WTC11 (cell line): ENCODE measurements around the gene EHD1. TPM values are rescaled to one million over a fixed set of nuclear protein-coding genes. Genes with fewer than 3 reads are reported as not detected.

ENCODE experiments used
- ATAC-seq: fragments of 200-7000 bp; cut with Tn5 transposase; 2 replicates; pipeline ENCODE4 v1.10.0; 2021; ENCODE audit warnings: mild to moderate bottlenecking, moderate library complexity
- CTCF ChIA-PET: fragments of 300-600 bp; sonication (Branson Sonifier 250); formaldehyde crosslinking; loops from one replicate; lab custom pipeline; 2021; ENCODE audit warnings: antibody characterized with exemption; lab: Charles Lee
- POLR2A ChIA-PET: fragments of 350-600 bp; sonication (Branson Sonifier 250); formaldehyde crosslinking; loops from one replicate; lab custom pipeline; 2021; ENCODE audit warnings: antibody characterized with exemption; lab: Charles Lee
- DNase-seq: peaks from one replicate; pipeline ENCODE4 v3.0.0; 2021; ENCODE audit warnings: low spot score
- H3K27ac Mint-ChIP-seq: 2 replicates; pipeline ENCODE4 v1.8.0; 2021; ENCODE audit warnings: mixed read lengths
- H3K27me3 Mint-ChIP-seq: 2 replicates; pipeline ENCODE4 v1.8.0; 2021; ENCODE audit warnings: low read depth, mild to moderate bottlenecking, moderate library complexity, mixed read lengths
- H3K36me3 Mint-ChIP-seq: 2 replicates; pipeline ENCODE4 v1.8.0; 2021; ENCODE audit warnings: mixed read lengths
- H3K4me1 Mint-ChIP-seq: 2 replicates; pipeline ENCODE4 v1.8.0; 2022; ENCODE audit warnings: mixed read lengths
- H3K4me3 Mint-ChIP-seq: 2 replicates; pipeline ENCODE4 v1.8.0; 2021; ENCODE audit warnings: mild to moderate bottlenecking, moderate library complexity, mixed read lengths
- H3K9me3 Mint-ChIP-seq: 2 replicates; pipeline ENCODE4 v1.8.0; 2021; ENCODE audit warnings: mixed read lengths
- ETV6 ChIP-seq: sonication (generic); formaldehyde crosslinking; IDR thresholded peaks from 2 replicates; pipeline ENCODE4 v1.8.1; 2022; ENCODE audit warnings: mild to moderate bottlenecking, missing genetic modification reagents
- FOXK1 ChIP-seq: sonication (generic); formaldehyde crosslinking; IDR thresholded peaks from 2 replicates; pipeline ENCODE4 v1.8.0; 2022; ENCODE audit warnings: mild to moderate bottlenecking, moderate library complexity, missing genetic modification reagents
- GRHL2 ChIP-seq: fragments of 250-450 bp; sonication (Bioruptor Pico); IDR thresholded peaks from 2 replicates; pipeline ENCODE4 v1.8.0; 2022; ENCODE audit warnings: mild to moderate bottlenecking, moderate library complexity; ENCODE audit not compliant: insufficient replicate concordance, severe bottlenecking
- JUN ChIP-seq: sonication (generic); formaldehyde crosslinking; IDR thresholded peaks from 2 replicates; pipeline ENCODE4 v1.8.0; 2023; ENCODE audit warnings: mild to moderate bottlenecking, missing genetic modification reagents
- KAT7 ChIP-seq: sonication (generic); formaldehyde crosslinking; IDR thresholded peaks from 2 replicates; pipeline ENCODE4 v1.8.1; 2023; ENCODE audit warnings: missing genetic modification reagents, mild to moderate bottlenecking, borderline replicate concordance
- ZNF317 ChIP-seq: sonication (generic); formaldehyde crosslinking; IDR thresholded peaks from 2 replicates; pipeline ENCODE4 v1.8.1; 2023; ENCODE audit warnings: low read depth, mild to moderate bottlenecking, moderate library complexity, missing genetic modification reagents, borderline replicate concordance
- total RNA-seq: library from RNA; stranded (reverse); gene quantifications from 3 replicates; pipeline ENCODE4 v1.2.3, GENCODE V29; 2021
- TF ChIP-seq, protein P1 (sequence below): sonication (generic); formaldehyde crosslinking; IDR thresholded peaks from 2 replicates; pipeline ENCODE4 v1.8.0; 2022; ENCODE audit warnings: mild to moderate bottlenecking, missing genetic modification reagents
- TF ChIP-seq, protein P2 (sequence below): sonication (generic); formaldehyde crosslinking; IDR thresholded peaks from 2 replicates; pipeline ENCODE4 v1.8.1; 2022; ENCODE audit warnings: mild to moderate bottlenecking, missing genetic modification reagents, moderate library complexity, borderline replicate concordance
- TF ChIP-seq, protein P3 (sequence below): sonication (generic); formaldehyde crosslinking; IDR thresholded peaks from 2 replicates; pipeline ENCODE4 v1.8.0; 2023; ENCODE audit warnings: mild to moderate bottlenecking, missing genetic modification reagents
- TF ChIP-seq, protein P4 (sequence below): fragments of 250-450 bp; sonication (Bioruptor Pico); conservative IDR thresholded peaks from 2 replicates; pipeline ENCODE4 v1.9.0; 2021; ENCODE audit warnings: mild to moderate bottlenecking
- TF ChIP-seq, protein P5 (sequence below): fragments of 200-600 bp; IDR thresholded peaks from 2 replicates; pipeline ENCODE4 v1.8.0; 2022; ENCODE audit warnings: antibody characterized with exemption

Gene EHD1
- total RNA-seq, 1 experiment from 2014 or later: 38.1 TPM

DNA sequence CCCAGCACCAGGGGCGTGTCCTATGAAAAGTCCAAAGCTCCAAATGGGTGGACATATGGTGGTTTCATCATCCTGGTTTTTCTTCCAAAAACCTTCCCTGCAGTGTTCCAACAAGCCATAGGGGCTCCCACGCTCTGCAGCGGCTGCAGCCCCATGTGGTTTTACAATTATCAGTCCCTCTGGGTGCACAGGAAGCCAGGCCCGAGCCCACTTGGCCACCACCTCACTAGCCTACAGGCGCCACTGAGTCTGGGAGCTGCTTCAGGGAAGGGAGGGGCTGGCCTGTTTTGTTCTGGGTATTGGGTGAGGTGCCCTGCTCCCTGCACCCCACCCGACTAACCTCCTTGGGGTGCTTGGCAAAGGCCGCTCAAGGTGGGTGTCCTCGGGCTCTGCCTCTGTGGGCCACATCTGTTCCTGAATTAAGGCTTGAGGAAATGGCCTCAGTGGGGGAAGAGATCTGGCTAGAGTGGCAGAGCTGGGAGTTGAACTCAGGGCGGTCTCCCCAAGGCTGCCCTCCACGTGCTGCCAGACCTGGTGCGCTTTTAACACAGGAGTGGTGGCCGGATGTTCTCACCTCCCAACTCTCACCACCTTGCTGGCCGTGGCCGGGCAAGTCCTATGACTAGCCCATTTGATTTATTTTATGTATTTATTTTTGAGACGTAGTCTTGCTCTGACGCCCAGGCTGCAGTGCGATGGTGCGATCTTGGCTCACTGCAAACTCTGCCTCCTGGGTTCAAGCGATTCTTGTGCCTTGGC is 28.6 kb downstream of the EHD1 start:
- no peaks in the 10 kb centered on the region for H3K36me3 Mint-ChIP-seq
- H3K4me3 Mint-ChIP-seq: no peak overlapping the region
- ChIA-PET CTCF (interaction anchor here (0.5 to 12.5 kb wide), 41 partner anchors 8 to 599 kb away, joined by 3 to 372 read pairs (median 6); partner anchors contain the start of genes ARL2, ATG2A, BATF2 and EHD1), POLR2A (interaction anchor here (0.5 to 1.6 kb wide), 5 partner anchors 23 to 201 kb away, joined by 3 to 6 read pairs (median 4); partner anchors contain the start of genes ARL2, EHD1 and SF1)
- H3K9me3 Mint-ChIP-seq: no peaks in the 10 kb centered on the region
- H3K27ac Mint-ChIP-seq: no peak overlapping the region
- DNase-seq: no peak
- ATAC-seq: no peak
- TF ChIP-seq JUN (CRISPR knock-in tag): no peak
- TF ChIP-seq, protein P1, sequence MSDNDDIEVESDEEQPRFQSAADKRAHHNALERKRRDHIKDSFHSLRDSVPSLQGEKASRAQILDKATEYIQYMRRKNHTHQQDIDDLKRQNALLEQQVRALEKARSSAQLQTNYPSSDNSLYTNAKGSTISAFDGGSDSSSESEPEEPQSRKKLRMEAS (CRISPR knock-in tag): no peak
- no peak for TF ChIP-seq GRHL2
- TF ChIP-seq, protein P2, sequence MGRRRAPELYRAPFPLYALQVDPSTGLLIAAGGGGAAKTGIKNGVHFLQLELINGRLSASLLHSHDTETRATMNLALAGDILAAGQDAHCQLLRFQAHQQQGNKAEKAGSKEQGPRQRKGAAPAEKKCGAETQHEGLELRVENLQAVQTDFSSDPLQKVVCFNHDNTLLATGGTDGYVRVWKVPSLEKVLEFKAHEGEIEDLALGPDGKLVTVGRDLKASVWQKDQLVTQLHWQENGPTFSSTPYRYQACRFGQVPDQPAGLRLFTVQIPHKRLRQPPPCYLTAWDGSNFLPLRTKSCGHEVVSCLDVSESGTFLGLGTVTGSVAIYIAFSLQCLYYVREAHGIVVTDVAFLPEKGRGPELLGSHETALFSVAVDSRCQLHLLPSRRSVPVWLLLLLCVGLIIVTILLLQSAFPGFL (CRISPR knock-in tag): no peak
- TF ChIP-seq, protein P3, sequence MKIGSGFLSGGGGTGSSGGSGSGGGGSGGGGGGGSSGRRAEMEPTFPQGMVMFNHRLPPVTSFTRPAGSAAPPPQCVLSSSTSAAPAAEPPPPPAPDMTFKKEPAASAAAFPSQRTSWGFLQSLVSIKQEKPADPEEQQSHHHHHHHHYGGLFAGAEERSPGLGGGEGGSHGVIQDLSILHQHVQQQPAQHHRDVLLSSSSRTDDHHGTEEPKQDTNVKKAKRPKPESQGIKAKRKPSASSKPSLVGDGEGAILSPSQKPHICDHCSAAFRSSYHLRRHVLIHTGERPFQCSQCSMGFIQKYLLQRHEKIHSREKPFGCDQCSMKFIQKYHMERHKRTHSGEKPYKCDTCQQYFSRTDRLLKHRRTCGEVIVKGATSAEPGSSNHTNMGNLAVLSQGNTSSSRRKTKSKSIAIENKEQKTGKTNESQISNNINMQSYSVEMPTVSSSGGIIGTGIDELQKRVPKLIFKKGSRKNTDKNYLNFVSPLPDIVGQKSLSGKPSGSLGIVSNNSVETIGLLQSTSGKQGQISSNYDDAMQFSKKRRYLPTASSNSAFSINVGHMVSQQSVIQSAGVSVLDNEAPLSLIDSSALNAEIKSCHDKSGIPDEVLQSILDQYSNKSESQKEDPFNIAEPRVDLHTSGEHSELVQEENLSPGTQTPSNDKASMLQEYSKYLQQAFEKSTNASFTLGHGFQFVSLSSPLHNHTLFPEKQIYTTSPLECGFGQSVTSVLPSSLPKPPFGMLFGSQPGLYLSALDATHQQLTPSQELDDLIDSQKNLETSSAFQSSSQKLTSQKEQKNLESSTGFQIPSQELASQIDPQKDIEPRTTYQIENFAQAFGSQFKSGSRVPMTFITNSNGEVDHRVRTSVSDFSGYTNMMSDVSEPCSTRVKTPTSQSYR (CRISPR knock-in tag): no peak
- H3K4me1 Mint-ChIP-seq: peaks cover 27% of the 10 kb centered on the region
- H3K27me3 Mint-ChIP-seq: no peaks in the 10 kb centered on the region

DNA sequence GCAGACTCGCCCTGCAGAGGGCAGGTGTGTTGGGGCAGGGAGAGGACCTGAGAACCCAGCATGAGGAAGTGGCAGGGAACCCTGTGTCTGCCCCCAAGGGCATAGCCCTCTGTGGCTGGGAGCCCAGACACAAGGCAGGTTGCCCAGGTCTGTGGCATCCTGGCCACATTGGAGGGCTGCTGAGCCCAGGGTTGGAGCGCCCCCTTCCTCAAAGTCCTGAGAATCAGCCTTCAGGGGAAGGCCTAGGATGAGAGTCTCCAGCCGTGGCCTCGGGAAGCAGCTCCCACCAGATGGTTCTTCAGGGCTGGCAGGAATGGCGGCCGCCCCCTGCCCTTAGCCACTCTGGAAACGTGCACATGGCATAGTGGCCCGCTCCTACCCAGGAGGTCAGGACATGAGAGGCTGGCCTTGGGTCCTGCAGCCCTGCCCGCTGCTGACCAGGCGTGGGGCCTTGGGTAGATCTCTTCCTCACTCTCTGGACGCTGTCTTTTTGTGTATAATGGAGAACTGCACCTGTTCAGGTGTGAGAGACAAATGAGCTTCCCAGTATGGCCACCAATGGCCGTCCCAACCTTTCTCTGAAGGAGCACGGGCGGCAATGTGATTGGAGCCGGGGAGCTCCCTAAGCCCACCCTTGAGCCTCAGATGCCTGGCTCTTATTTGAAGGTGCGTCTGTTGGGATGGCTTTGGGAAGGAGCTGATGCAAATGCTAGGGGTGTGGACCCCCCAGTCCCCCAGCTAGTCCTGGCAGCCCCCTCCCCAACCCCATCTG is 29.4 kb downstream of the EHD1 start:
- POLR2A ChIA-PET: interaction anchor here (0.5 to 1.6 kb wide), 7 partner anchors 14 to 202 kb away, joined by 3 to 6 read pairs (median 3); partner anchors contain the start of genes ARL2, BATF2, EHD1 and SF1
- Mint-ChIP-seq H3K9me3 (no peaks in the 10 kb centered on the region), H3K27ac (peak overlapping the region; percentile 58), H3K4me3 (no peak overlapping the region), H3K36me3 (no peaks in the 10 kb centered on the region), H3K4me1 (peaks cover 27% of the 10 kb centered on the region), H3K27me3 (no peaks in the 10 kb centered on the region)
- ATAC-seq: peak; percentile 33
- TF ChIP-seq, protein P1 (CRISPR knock-in tag): 0 out of 2 replicates have a peak, but pooled peaks have one; percentile 30
- TF ChIP-seq, protein P4, sequence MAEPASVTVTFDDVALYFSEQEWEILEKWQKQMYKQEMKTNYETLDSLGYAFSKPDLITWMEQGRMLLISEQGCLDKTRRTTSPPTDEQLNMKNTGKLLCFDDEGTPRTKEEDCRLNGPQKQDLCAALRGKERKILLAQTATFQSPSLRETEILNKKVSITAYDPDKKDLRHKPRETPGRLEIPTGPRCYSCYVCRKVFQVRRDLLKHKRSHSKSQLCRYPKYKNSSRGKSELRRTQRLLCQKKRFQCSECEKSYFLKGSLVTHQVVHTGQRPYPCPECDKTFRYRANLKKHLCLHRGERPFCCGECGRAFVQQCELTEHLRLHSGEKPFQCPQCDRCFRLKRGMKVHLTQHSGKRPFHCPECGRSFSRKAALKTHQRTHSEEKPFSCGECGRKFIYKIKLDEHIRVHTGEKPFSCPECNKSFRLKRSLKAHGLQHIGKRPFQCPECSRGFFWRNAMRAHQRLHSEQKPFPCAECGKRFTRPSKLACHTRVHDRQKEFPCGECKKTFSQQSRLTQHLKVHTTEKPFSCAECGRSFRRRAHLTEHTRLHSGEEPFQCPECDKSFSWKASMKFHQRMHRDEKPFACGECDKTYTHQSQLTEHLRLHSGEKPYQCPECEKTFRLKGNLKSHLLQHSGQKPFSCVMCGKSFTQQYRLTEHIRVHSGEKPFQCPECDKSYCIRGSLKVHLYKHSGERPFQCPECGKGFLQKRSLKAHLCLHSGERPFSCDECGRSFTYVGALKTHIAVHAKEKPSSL (CRISPR knock-in tag): no peak
- TF ChIP-seq, protein P5, sequence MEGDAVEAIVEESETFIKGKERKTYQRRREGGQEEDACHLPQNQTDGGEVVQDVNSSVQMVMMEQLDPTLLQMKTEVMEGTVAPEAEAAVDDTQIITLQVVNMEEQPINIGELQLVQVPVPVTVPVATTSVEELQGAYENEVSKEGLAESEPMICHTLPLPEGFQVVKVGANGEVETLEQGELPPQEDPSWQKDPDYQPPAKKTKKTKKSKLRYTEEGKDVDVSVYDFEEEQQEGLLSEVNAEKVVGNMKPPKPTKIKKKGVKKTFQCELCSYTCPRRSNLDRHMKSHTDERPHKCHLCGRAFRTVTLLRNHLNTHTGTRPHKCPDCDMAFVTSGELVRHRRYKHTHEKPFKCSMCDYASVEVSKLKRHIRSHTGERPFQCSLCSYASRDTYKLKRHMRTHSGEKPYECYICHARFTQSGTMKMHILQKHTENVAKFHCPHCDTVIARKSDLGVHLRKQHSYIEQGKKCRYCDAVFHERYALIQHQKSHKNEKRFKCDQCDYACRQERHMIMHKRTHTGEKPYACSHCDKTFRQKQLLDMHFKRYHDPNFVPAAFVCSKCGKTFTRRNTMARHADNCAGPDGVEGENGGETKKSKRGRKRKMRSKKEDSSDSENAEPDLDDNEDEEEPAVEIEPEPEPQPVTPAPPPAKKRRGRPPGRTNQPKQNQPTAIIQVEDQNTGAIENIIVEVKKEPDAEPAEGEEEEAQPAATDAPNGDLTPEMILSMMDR: 0 out of 2 replicates have a peak, but pooled peaks have one; percentile 15
- TF ChIP-seq FOXK1 (CRISPR knock-in tag): no peak
- TF ChIP-seq KAT7 (CRISPR knock-in tag): no peak
- TF ChIP-seq ZNF317 (CRISPR knock-in tag): no peak
- 0 out of 2 replicates have a peak, but pooled peaks have one; percentile 36 for TF ChIP-seq ETV6 (CRISPR knock-in tag)
- CTCF ChIA-PET: interaction anchor here (0.5 to 12.5 kb wide), 48 partner anchors 9 to 668 kb away, joined by 3 to 372 read pairs (median 4); partner anchors contain the start of genes ARL2, ATG2A, BATF2 and EHD1
- peak; percentile 77 for DNase-seq
